IMR-90 (cell line): ENCODE measurements around the gene NMRAL1. TPM values are rescaled to one million over a fixed set of nuclear protein-coding genes. Genes with fewer than 3 reads are reported as not detected.

Source experiments
- ATAC-seq: fragments of 200-7000 bp; cut with Tn5 transposase; 2 replicates; pipeline ENCODE4 v1.9.1; 2020; ENCODE audit warnings: low read depth, mild to moderate bottlenecking, moderate library complexity
- BruUV-seq: library from RNA; stranded (reverse); fragments of 400-500 nt; replicated peaks from 2 replicates; lab custom pipeline; 2021; lab: Mats Ljungman, UMichigan
- CTCF ChIA-PET: fragments of 300-600 bp; formaldehyde crosslinking; extraction: SDS; loops from one replicate; lab custom pipeline; 2021; ENCODE audit warnings: antibody characterized with exemption; lab: Yijun Ruan, JAX
- POLR2A ChIA-PET: fragments of 300-600 bp; sonication (Branson Sonifier 250); formaldehyde crosslinking; loops from one replicate; lab custom pipeline; 2022; ENCODE audit warnings: antibody characterized with exemption; ENCODE audit not compliant: unreplicated experiment; lab: Charles Lee
- DNase-seq: peaks from one replicate; pipeline ENCODE4 v3.0.0; 2013
- H2AFZ ChIP-seq: replicated peaks from 2 replicates; pipeline ENCODE3; 2013; ENCODE audit warnings: low read length, mild to moderate bottlenecking; ENCODE audit not compliant: poor library complexity
- H2AK5ac ChIP-seq: 2 replicates; pipeline ENCODE4 v1.6.1; 2013; ENCODE audit warnings: low read depth, low read length, inconsistent platforms
- H2AK9ac ChIP-seq: replicated peaks from 2 replicates; pipeline ENCODE3; 2013; ENCODE audit warnings: mild to moderate bottlenecking, low read depth, low read length, moderate library complexity; ENCODE audit not compliant: poor library complexity
- H2BK120ac ChIP-seq: 2 replicates; pipeline ENCODE4 v1.6.1; 2013; ENCODE audit warnings: low read depth, low read length, inconsistent platforms
- H2BK15ac ChIP-seq: 3 replicates; pipeline ENCODE4 v1.6.1; 2013; ENCODE audit warnings: low read depth, low read length, inconsistent platforms
- H2BK20ac ChIP-seq: 2 replicates; pipeline ENCODE4 v1.6.1; 2013; ENCODE audit warnings: low read depth, mild to moderate bottlenecking, inconsistent platforms, low read length, moderate library complexity
- H2BK5ac ChIP-seq: 2 replicates; pipeline ENCODE4 v1.6.1; 2013; ENCODE audit warnings: mild to moderate bottlenecking, low read depth, low read length, inconsistent platforms; ENCODE audit not compliant: poor library complexity, severe bottlenecking
- H3K14ac ChIP-seq: replicated peaks from 2 replicates; pipeline ENCODE4 v1.6.1; 2013; ENCODE audit warnings: low read depth, low read length, inconsistent platforms
- H3K18ac ChIP-seq: 2 replicates; pipeline ENCODE4 v1.6.1; 2013; ENCODE audit warnings: low read depth, low read length, control low read depth
- H3K23ac ChIP-seq: 2 replicates; pipeline ENCODE4 v1.6.1; 2013; ENCODE audit warnings: low read depth, low read length, inconsistent platforms
- H3K27ac ChIP-seq: 2 replicates; pipeline ENCODE4 v1.5.1; 2013; ENCODE audit warnings: mild to moderate bottlenecking, control low read depth, low read length; ENCODE audit not compliant: insufficient read depth
- H3K27me3 ChIP-seq: 2 replicates; pipeline ENCODE4 v1.6.1; 2013; ENCODE audit warnings: low read length; ENCODE audit not compliant: control insufficient read depth, insufficient read depth
- H3K36me3 ChIP-seq: 2 replicates; pipeline ENCODE4 v1.6.1; 2013; ENCODE audit warnings: low read length, mixed read lengths; ENCODE audit not compliant: control insufficient read depth, insufficient read depth
- H3K4ac ChIP-seq: 2 replicates; pipeline ENCODE4 v1.6.1; 2013; ENCODE audit warnings: low read depth, low read length, inconsistent platforms
- H3K4me1 ChIP-seq: 2 replicates; pipeline ENCODE4 v1.6.1; 2013; ENCODE audit warnings: low read length, mixed read lengths; ENCODE audit not compliant: control insufficient read depth, insufficient read depth
- H3K4me2 ChIP-seq: 2 replicates; pipeline ENCODE4 v1.6.1; 2013; ENCODE audit warnings: low read depth, mild to moderate bottlenecking, control low read depth, low read length, moderate library complexity
- H3K4me3 ChIP-seq: 2 replicates; pipeline ENCODE4 v1.5.1; 2013; ENCODE audit warnings: low read depth, mild to moderate bottlenecking, control low read depth, low read length, moderate library complexity; ENCODE audit not compliant: insufficient read depth
- H3K56ac ChIP-seq: 2 replicates; pipeline ENCODE4 v1.6.1; 2013; ENCODE audit warnings: low read length, inconsistent platforms; ENCODE audit not compliant: insufficient read depth; ENCODE audit errors: extremely low read depth
- H3K79me1 ChIP-seq, 2 experiments: 2 replicates each; pipeline ENCODE4 v1.6.1; 2013; ENCODE audit warnings: low read length in 2 of 2, inconsistent platforms in 1 of 2, low read depth in 1 of 2
- H3K9ac ChIP-seq: 2 replicates; pipeline ENCODE4 v1.6.1; 2013; ENCODE audit warnings: low read depth, low read length, control low read depth
- H3K9me1 ChIP-seq: 2 replicates; pipeline ENCODE4 v1.6.1; 2013; ENCODE audit warnings: low read length, inconsistent platforms; ENCODE audit not compliant: insufficient read depth
- H3K9me3 ChIP-seq: 2 replicates; pipeline ENCODE4 v1.6.1; 2013; ENCODE audit warnings: low read length; ENCODE audit not compliant: control insufficient read depth, insufficient read depth
- H4K20me1 ChIP-seq: 2 replicates; pipeline ENCODE4 v1.6.1; 2013; ENCODE audit warnings: low read length, inconsistent platforms; ENCODE audit not compliant: insufficient read depth
- H4K5ac ChIP-seq: 2 replicates; pipeline ENCODE4 v1.6.1; 2013; ENCODE audit warnings: mild to moderate bottlenecking, low read depth, low read length, control low read depth
- H4K8ac ChIP-seq, 2 experiments: 2 replicates each; pipeline ENCODE4 v1.6.1; 2013; ENCODE audit warnings: low read depth in 2 of 2, low read length in 2 of 2, control low read depth in 1 of 2, inconsistent platforms in 1 of 2
- H4K91ac ChIP-seq: 2 replicates; pipeline ENCODE4 v1.6.1; 2013; ENCODE audit warnings: low read depth, low read length, inconsistent platforms; ENCODE audit not compliant: insufficient read depth
- BHLHE40 ChIP-seq: fragments of 150-350 bp; IDR thresholded peaks from 2 replicates; pipeline ENCODE4 v1.6.1; 2016; ENCODE audit warnings: mild to moderate bottlenecking, low read depth, low read length
- CEBPB ChIP-seq: IDR thresholded peaks from 2 replicates; pipeline ENCODE4 v1.6.1; 2012; ENCODE audit warnings: low read depth, low read length, improper control_type of control experiment
- FOS ChIP-seq: fragments of 150-350 bp; IDR thresholded peaks from 2 replicates; pipeline ENCODE4 v1.6.1; 2016; ENCODE audit warnings: low read depth, low read length
- MAFK ChIP-seq: IDR thresholded peaks from 2 replicates; pipeline ENCODE4 v1.6.1; 2012; ENCODE audit warnings: low read depth, low read length, improper control_type of control experiment
- MAZ ChIP-seq: IDR thresholded peaks from 2 replicates; pipeline ENCODE4 v1.6.1; 2012; ENCODE audit warnings: low read depth, mild to moderate bottlenecking, low read length, improper control_type of control experiment, moderate library complexity, borderline replicate concordance
- MXI1 ChIP-seq: IDR thresholded peaks from 2 replicates; pipeline ENCODE4 v1.6.1; 2012; ENCODE audit warnings: low read depth, mild to moderate bottlenecking, low read length, moderate library complexity, borderline replicate concordance
- NFE2L2 ChIP-seq: fragments of 150-350 bp; IDR thresholded peaks from 2 replicates; pipeline ENCODE4 v1.6.1; 2016; ENCODE audit warnings: low read depth, mild to moderate bottlenecking, low read length
- POLR2A ChIP-seq: IDR thresholded peaks from 2 replicates; pipeline ENCODE4 v1.6.1; 2012; ENCODE audit warnings: mild to moderate bottlenecking, low read depth, low read length
- RAD21 ChIP-seq: IDR thresholded peaks from 2 replicates; pipeline ENCODE4 v1.6.1; 2012; ENCODE audit warnings: low read length, improper control_type of control experiment
- RCOR1 ChIP-seq: IDR thresholded peaks from 2 replicates; pipeline ENCODE4 v1.6.1; 2012; ENCODE audit warnings: mild to moderate bottlenecking, low read length, improper control_type of control experiment; ENCODE audit not compliant: insufficient replicate concordance
- RFX5 ChIP-seq: IDR thresholded peaks from 2 replicates; pipeline ENCODE4 v1.8.0; 2012; ENCODE audit warnings: low read depth, mild to moderate bottlenecking, low read length, moderate library complexity
- SMC3 ChIP-seq: fragments of 150-350 bp; IDR thresholded peaks from 2 replicates; pipeline ENCODE4 v1.6.1; 2016; ENCODE audit warnings: low read depth, mild to moderate bottlenecking, antibody characterized with exemption, low read length, moderate library complexity
- WGBS, 2 experiments: methylation state at CpG; one replicate each; pipeline versions ENCODE4 v1.1.5 to v1.1.7; 2013; ENCODE audit warnings: missing lambda C conversion rate in 2 of 2; ENCODE audit not compliant: insufficient read length in 1 of 2; ENCODE audit errors: extremely low coverage in 2 of 2; 5-methylcytosine and 5-hydroxymethylcytosine counted together
- dilution Hi-C: fragments of 300-500 bp; cut with HindIII; formaldehyde crosslinking; loops from one replicate; pipeline ENCODE4 v1.14.3; 2018; ENCODE audit warnings: low sequenced_read_pairs; ENCODE audit not compliant: unreplicated experiment
- in situ Hi-C: fragments of 300-500 bp; cut with MboI; formaldehyde crosslinking; loops from 3 replicates; pipeline ENCODE4 v1.14.3; 2019; ENCODE audit warnings: low sequenced_read_pairs, inconsistent platforms, mixed read lengths
- intact Hi-C: fragments of 100-400 bp; cut with micrococcal nuclease; formaldehyde crosslinking; loops from 2 replicates; pipeline ENCODE4 v1.10.0; 2022
- polyA plus RNA-seq, 3 experiments: library from polyadenylated mRNA; depleted of rRNA; stranded (reverse); fragments of >200 nt; gene quantifications; 2 replicates each; pipeline ENCODE4 v1.2.3, GENCODE V29; 2012; ENCODE audit warnings: low replicate concordance in 1 of 3
- total RNA-seq: library from RNA; depleted of rRNA; stranded (reverse); fragments of >200 nt; gene quantifications from 2 replicates; pipeline ENCODE4 v1.2.3, GENCODE V29; 2012
- TF ChIP-seq, protein P1 (sequence below): conservative IDR thresholded peaks from 2 replicates; pipeline ENCODE4 v1.5.1; 2012; ENCODE audit warnings: mild to moderate bottlenecking, low read depth, low read length, improper control_type of control experiment
- TF ChIP-seq, protein P2 (sequence below): fragments of 150-350 bp; IDR thresholded peaks from 2 replicates; pipeline ENCODE4 v1.6.1; 2016; ENCODE audit warnings: low read depth, mild to moderate bottlenecking, low read length, moderate library complexity, borderline replicate concordance
- TF ChIP-seq, protein P3 (sequence below): fragments of 150-350 bp; IDR thresholded peaks from 2 replicates; pipeline ENCODE4 v1.6.1; 2017; ENCODE audit warnings: mild to moderate bottlenecking, antibody characterized with exemption, low read length, low read depth

The NMRAL1 gene
- total and polyA plus RNA-seq, 2 of the 4 experiments (the other 2 are of a cell fraction), result 48.6 to 67.6 TPM

DNA sequence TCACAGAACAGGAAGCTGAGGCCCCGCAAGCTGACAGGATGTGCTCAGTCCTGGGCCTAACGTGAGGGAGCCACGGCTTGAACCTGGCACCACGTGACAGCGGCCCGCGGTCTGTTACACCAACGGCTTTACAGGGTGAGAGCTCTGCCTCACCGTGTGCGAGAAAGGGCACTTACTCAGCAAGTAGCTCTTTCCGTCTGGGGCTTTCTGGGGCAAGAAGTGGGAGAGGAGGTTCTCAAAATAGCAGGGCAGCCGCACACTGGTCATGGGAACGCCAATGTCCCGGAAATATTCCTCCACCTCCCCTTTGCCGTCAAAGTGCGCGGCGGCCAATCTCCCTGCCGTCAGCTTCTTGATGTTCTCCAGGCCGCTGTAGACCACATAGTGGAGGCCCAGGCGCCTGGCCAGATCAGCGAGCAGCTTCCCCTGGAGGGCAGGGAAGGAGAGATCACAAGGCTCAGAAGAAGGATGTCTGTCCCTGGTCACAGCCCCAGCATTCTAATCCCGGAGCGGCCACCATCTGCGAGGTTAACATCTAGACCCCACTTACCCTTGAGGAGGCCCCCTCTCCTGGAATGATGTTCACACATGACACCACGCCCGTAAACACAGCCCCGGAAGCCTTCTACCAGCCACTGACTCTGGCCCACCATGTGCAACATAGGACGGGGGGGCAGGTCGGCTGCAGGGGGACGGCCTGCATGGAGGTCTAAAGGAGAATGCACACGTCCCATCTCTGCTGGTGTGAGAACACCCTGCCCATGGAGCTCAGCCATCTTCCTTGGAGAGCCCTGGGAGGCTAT lies 8.2 kb downstream of the NMRAL1 start:
- Histone ChIP-seq H2BK15ac (no peak overlapping the region), H4K5ac (no peak overlapping the region), H3K9ac (no peak overlapping the region), H3K14ac (no peak overlapping the region), H3K27me3 (no peaks in the 10 kb centered on the region), H2AK5ac (no peak overlapping the region), H2AK9ac (no peak overlapping the region), H3K36me3 (peaks cover 40% of the 10 kb centered on the region), H3K4me3 (no peak overlapping the region), H3K9me1 (peaks cover 9% of the 10 kb centered on the region), H4K91ac (no peak overlapping the region; the same call in 1 of the 2 replicates), H2AFZ (no peak overlapping the region), H3K18ac (no peak overlapping the region), H3K4me1 (peaks cover 10% of the 10 kb centered on the region), H2BK5ac (no peak overlapping the region), H3K79me1 (peaks cover 0 to 18% of the 10 kb centered on the region in 2 experiments; a peak in 1 of 4 replicates), H2BK20ac (no peak overlapping the region), H2BK120ac (no peak overlapping the region), H4K8ac (no peak overlapping the region), H3K23ac (no peak overlapping the region), H3K27ac (no peak overlapping the region), H4K20me1 (peaks cover 6% of the 10 kb centered on the region; the same call in 1 of the 2 replicates), H3K4ac (no peak overlapping the region), H3K4me2 (no peak overlapping the region), H3K56ac (no peak overlapping the region), H3K9me3 (no peaks in the 10 kb centered on the region)
- POLR2A ChIA-PET, result no interaction called here
- TF ChIP-seq MXI1, result no peak
- no peak for TF ChIP-seq FOS
- TF ChIP-seq CEBPB, result no peak
- no peak for TF ChIP-seq RFX5
- TF ChIP-seq NFE2L2, result no peak
- TF ChIP-seq, protein P1, sequence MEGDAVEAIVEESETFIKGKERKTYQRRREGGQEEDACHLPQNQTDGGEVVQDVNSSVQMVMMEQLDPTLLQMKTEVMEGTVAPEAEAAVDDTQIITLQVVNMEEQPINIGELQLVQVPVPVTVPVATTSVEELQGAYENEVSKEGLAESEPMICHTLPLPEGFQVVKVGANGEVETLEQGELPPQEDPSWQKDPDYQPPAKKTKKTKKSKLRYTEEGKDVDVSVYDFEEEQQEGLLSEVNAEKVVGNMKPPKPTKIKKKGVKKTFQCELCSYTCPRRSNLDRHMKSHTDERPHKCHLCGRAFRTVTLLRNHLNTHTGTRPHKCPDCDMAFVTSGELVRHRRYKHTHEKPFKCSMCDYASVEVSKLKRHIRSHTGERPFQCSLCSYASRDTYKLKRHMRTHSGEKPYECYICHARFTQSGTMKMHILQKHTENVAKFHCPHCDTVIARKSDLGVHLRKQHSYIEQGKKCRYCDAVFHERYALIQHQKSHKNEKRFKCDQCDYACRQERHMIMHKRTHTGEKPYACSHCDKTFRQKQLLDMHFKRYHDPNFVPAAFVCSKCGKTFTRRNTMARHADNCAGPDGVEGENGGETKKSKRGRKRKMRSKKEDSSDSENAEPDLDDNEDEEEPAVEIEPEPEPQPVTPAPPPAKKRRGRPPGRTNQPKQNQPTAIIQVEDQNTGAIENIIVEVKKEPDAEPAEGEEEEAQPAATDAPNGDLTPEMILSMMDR, result no peak
- TF ChIP-seq BHLHE40, result no peak
- no peak for TF ChIP-seq SMC3
- TF ChIP-seq RCOR1, result no peak
- TF ChIP-seq RAD21, result no peak
- TF ChIP-seq, protein P2, sequence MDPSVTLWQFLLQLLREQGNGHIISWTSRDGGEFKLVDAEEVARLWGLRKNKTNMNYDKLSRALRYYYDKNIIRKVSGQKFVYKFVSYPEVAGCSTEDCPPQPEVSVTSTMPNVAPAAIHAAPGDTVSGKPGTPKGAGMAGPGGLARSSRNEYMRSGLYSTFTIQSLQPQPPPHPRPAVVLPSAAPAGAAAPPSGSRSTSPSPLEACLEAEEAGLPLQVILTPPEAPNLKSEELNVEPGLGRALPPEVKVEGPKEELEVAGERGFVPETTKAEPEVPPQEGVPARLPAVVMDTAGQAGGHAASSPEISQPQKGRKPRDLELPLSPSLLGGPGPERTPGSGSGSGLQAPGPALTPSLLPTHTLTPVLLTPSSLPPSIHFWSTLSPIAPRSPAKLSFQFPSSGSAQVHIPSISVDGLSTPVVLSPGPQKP, result no peak
- TF ChIP-seq, protein P3, sequence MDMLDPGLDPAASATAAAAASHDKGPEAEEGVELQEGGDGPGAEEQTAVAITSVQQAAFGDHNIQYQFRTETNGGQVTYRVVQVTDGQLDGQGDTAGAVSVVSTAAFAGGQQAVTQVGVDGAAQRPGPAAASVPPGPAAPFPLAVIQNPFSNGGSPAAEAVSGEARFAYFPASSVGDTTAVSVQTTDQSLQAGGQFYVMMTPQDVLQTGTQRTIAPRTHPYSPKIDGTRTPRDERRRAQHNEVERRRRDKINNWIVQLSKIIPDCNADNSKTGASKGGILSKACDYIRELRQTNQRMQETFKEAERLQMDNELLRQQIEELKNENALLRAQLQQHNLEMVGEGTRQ, result no peak
- TF ChIP-seq POLR2A, result no peak
- no peak for TF ChIP-seq MAFK
- TF ChIP-seq MAZ, result no peak
- BruUV-seq, result no TSS peak
- in situ Hi-C loops (no loop called here), intact Hi-C loops (no loop called here), dilution Hi-C loops (no loop called here)
- WGBS, 2 experiments, result 94% methylated on average over 20 of the region's 32 CpGs; no CpG with 5 or more reads in 1 of the 2 experiments
- ATAC-seq, result no peak
- CTCF ChIA-PET, result interaction anchor here (0.5 kb wide), 1 partner anchor 603 kb away, joined by 3 read pairs; no protein-coding TSS in a partner anchor
- DNase-seq, result no peak
